ENCODE data around the gene ERC1. TPM values are rescaled to one million over a fixed set of nuclear protein-coding genes. Genes with fewer than 3 reads are reported as not detected.

ERC1 gene
- total RNA-seq, 2 donors from 2014 or later: 26.9 to 41.9 TPM

DNA sequence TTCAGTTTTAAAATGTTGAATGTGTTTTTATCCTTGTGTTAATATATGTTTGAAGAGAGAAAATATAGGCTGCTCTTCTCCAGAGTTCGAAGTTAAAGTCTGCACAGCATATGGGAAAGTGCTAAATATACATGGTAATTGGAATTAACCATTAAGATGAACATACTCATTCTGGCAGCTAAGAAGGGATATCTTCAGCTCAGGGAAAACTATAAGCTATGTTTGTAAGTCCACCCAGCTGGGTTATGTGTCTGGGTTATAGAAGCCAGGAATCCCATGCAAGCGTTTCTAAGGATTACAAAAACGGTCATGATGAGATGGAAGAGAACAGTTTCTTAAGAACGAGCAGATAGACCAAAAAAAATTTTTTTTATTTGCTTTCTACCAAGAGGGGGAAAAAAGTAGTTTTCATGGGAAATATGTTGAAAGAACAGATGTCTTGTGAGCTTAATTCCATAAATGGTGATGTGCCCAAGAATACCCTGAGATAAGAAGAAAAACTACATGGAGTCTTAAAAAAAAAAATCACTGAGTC lies 404.5 kb downstream of the ERC1 start:
- H3K9ac ChIP-seq (ENCODE audit: low read depth in 2 of 2, low read length in 2 of 2): no peak overlapping the region
- no peaks in the 10 kb centered on the region for H3K4me1 ChIP-seq
- no peaks in the 10 kb centered on the region for H3K9me3 ChIP-seq
- H3K36me3 ChIP-seq: no peaks in the 10 kb centered on the region
- intact Hi-C loops (cut with DNase I): no loop called here
- TF ChIP-seq, protein P1, sequence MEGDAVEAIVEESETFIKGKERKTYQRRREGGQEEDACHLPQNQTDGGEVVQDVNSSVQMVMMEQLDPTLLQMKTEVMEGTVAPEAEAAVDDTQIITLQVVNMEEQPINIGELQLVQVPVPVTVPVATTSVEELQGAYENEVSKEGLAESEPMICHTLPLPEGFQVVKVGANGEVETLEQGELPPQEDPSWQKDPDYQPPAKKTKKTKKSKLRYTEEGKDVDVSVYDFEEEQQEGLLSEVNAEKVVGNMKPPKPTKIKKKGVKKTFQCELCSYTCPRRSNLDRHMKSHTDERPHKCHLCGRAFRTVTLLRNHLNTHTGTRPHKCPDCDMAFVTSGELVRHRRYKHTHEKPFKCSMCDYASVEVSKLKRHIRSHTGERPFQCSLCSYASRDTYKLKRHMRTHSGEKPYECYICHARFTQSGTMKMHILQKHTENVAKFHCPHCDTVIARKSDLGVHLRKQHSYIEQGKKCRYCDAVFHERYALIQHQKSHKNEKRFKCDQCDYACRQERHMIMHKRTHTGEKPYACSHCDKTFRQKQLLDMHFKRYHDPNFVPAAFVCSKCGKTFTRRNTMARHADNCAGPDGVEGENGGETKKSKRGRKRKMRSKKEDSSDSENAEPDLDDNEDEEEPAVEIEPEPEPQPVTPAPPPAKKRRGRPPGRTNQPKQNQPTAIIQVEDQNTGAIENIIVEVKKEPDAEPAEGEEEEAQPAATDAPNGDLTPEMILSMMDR (IDR thresholded peaks at IDR 0.05): no peak
- DNase-seq: no peak
- no peaks in the 10 kb centered on the region for H3K27me3 ChIP-seq
- H3K27ac ChIP-seq: no peak overlapping the region
- H3K4me3 ChIP-seq: no peak overlapping the region

DNA sequence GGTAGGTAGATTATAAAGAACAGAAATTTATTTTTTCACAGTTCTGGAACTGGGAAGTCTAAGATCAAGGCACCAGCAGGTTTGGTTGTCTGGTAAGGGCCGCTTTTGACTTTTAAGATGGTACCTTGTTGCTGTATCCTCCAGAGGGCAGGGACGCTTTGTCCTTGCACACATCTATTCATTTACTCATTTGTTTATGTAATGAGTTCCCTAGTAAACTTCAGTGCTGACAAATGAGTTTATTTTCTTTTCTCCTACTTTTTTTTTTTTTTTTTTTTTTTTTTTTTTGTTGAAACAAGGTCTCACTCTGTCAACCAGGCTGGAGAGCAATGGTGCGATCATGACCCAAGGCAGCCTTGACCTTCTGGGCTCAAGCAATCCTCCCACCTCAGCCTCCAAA lies 407.6 kb downstream of the ERC1 start:
- H3K4me3 ChIP-seq: no peak overlapping the region
- DNase-seq: no peak
- H3K4me1 ChIP-seq: no peaks in the 10 kb centered on the region
- no peak overlapping the region for H3K27ac ChIP-seq
- H3K9ac ChIP-seq (ENCODE audit: low read depth in 2 of 2, low read length in 2 of 2): no peak overlapping the region
- H3K27me3 ChIP-seq: no peaks in the 10 kb centered on the region
- TF ChIP-seq, protein P1 (IDR thresholded peaks at IDR 0.05): no peak
- intact Hi-C loops (cut with DNase I): no loop called here
- H3K9me3 ChIP-seq: no peaks in the 10 kb centered on the region
- no peaks in the 10 kb centered on the region for H3K36me3 ChIP-seq

DNA sequence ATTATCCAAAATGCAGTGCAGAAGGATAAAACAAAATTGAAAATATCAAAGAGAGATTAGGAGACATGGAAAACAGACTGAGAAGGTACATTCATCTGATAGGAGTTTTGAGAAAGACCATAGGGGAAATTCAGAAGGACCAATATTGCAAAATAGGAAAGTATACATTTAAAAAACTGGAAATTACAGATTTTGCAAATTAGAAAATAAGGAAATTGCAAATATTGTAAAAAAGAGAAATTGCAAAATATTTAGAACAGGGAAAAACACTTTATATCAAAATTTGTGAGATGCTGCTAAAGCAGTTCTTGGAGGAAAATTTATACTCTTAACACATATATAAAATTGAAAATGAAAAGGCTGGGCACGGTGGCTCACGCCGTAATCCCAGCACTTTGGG lies 410.9 kb downstream of the ERC1 start:
- no peak overlapping the region for H3K9ac ChIP-seq (ENCODE audit: low read depth in 2 of 2, low read length in 2 of 2)
- no peaks in the 10 kb centered on the region for H3K4me1 ChIP-seq
- H3K9me3 ChIP-seq: no peaks in the 10 kb centered on the region
- no peak overlapping the region for H3K4me3 ChIP-seq
- TF ChIP-seq, protein P1 (IDR thresholded peaks at IDR 0.05): no peak
- intact Hi-C loops (cut with DNase I): no loop called here
- DNase-seq: no peak
- no peak overlapping the region for H3K27ac ChIP-seq
- H3K27me3 ChIP-seq: no peaks in the 10 kb centered on the region
- no peaks in the 10 kb centered on the region for H3K36me3 ChIP-seq

DNA sequence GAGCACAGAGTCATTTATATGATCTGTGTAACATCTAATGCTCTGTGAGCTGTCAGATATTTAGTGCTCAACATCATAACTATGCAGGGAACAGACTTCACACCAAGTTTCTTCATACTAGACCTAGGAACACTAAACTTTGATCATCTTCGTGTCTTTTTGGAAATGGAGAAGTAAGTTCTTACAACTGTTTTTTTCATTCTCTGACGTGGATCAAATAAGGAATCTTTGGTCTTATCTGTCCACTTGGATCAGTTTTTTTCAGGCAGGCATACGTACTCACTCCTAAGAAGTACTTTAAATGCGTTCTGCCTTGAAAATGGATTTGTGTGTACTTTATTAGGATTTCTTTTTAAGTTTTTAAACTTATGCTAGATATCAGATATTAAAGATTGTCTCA lies 412.4 kb downstream of the ERC1 start:
- Histone ChIP-seq H3K27me3 (no peaks in the 10 kb centered on the region), H3K27ac (no peak overlapping the region), H3K4me1 (no peaks in the 10 kb centered on the region), H3K9ac (ENCODE audit: low read depth in 2 of 2, low read length in 2 of 2) (no peak overlapping the region), H3K4me3 (no peak overlapping the region), H3K36me3 (no peaks in the 10 kb centered on the region), H3K9me3 (no peaks in the 10 kb centered on the region)
- DNase-seq: no peak
- intact Hi-C loops (cut with DNase I): no loop called here
- TF ChIP-seq, protein P1 (IDR thresholded peaks at IDR 0.05): no peak

DNA sequence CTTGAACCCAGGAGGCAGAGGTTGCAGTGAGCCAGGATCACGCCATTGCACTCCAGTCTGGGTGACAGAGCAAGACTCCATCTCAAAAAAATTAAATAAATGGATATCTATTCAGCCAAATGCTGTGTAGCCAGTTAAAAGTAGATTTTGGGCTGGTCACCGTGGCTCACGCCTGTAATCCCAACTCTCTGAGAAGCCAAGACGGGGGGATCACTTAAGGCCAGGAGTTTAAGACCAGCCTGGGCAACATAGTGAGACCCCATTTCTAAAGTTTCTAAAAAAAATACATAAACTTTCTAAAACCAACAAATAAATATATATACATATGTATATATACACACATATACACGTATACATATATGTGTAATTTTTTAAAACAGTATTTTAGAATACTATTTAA lies 414.6 kb downstream of the ERC1 start:
- H3K36me3 ChIP-seq: no peaks in the 10 kb centered on the region
- no peak for DNase-seq
- intact Hi-C loops (cut with DNase I): no loop called here

More for the DNA sequence above, 414.6 kb downstream of the ERC1 start:
- Histone ChIP-seq H3K9me3 (no peaks in the 10 kb centered on the region), H3K4me1 (no peaks in the 10 kb centered on the region), H3K27ac (no peak overlapping the region), H3K4me3 (no peak overlapping the region), H3K9ac (ENCODE audit: low read depth in 2 of 2, low read length in 2 of 2) (no peak overlapping the region), H3K27me3 (no peaks in the 10 kb centered on the region)
- TF ChIP-seq, protein P1 (IDR thresholded peaks at IDR 0.05): no peak

Measured in colonic mucosa (tissue), 4 donors.